ENCODE measurements around the gene LTBP1.

LTBP1 gene

GRCh38 chr2:33060405-33060804 lies 113.7 kb downstream of the LTBP1 start:
- TF ChIP-seq CTCF (conservative IDR thresholded peaks at IDR 0.05; ENCODE audit: low read depth, low read length): no peak
- Histone ChIP-seq H3K36me3 (ENCODE audit: insufficient read depth) (no peaks in the 10 kb centered on the region), H3K4me3 (IDR thresholded peaks at IDR 0.05; ENCODE audit: insufficient read depth, low read depth, low read length) (no peak overlapping the region), H2AFZ (ENCODE audit: low read depth) (no peak overlapping the region), H4K20me1 (ENCODE audit: insufficient read depth) (no peaks in the 10 kb centered on the region), H3K4me1 (ENCODE audit: low read depth, poor library complexity, severe bottlenecking) (peaks cover 39% of the 10 kb centered on the region), H3K4me2 (no peak overlapping the region), H3K9ac (no peak overlapping the region), H3K27ac (no peak overlapping the region), H3K27me3 (ENCODE audit: insufficient read depth, low read depth) (no peaks in the 10 kb centered on the region), H3K79me2 (ENCODE audit: insufficient read depth, low read depth) (no peaks in the 10 kb centered on the region)

DNA sequence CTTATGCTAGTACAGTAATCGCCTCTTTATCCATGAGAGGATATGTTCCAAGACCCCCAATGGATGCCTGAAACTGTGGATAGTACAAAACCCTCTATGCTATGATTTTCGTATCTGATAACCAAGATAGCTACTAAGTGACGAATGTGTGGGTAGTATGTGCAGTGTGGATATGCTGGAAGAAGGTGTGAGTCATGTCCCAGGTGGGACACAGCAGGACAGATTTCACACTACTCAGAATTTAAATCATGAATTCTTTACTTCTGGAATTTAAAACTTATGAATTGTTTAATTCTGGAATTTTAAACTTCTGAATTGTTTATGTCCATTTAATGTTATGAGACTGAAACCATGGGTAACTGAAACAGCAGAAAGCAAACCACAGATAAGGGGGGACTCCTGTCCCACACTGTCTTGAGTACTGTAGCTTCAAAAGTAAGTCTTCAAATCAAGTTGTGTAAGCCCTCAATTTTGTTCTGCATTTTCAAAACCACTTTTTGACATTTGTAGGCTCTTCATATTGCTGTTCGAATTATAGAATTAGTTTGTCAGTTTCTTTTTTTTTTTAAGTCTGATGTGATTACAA lies 116.0 kb downstream of the LTBP1 start:
- H3K27me3 ChIP-seq (ENCODE audit: insufficient read depth, low read depth): no peaks in the 10 kb centered on the region
- H3K4me3 ChIP-seq (IDR thresholded peaks at IDR 0.05; ENCODE audit: insufficient read depth, low read depth, low read length): no peak overlapping the region
- H3K27ac ChIP-seq: peak overlapping the region; percentile 24
- H4K20me1 ChIP-seq (ENCODE audit: insufficient read depth): no peaks in the 10 kb centered on the region
- H3K4me1 ChIP-seq (ENCODE audit: low read depth, poor library complexity, severe bottlenecking): peaks cover 39% of the 10 kb centered on the region
- H3K9ac ChIP-seq: peak overlapping the region; percentile 2; the same call in 1 of the 2 replicates
- H2AFZ ChIP-seq (ENCODE audit: low read depth): no peak overlapping the region
- H3K79me2 ChIP-seq (ENCODE audit: insufficient read depth, low read depth): no peaks in the 10 kb centered on the region
- no peaks in the 10 kb centered on the region for H3K36me3 ChIP-seq (ENCODE audit: insufficient read depth)
- no peak for TF ChIP-seq CTCF (conservative IDR thresholded peaks at IDR 0.05; ENCODE audit: low read depth, low read length)
- H3K4me2 ChIP-seq: peak overlapping the region; percentile 88

- Histone ChIP-seq H3K4me3 (IDR thresholded peaks at IDR 0.05; ENCODE audit: insufficient read depth, low read depth, low read length) (no peak overlapping the region), H3K27me3 (ENCODE audit: insufficient read depth, low read depth) (no peaks in the 10 kb centered on the region), H3K27ac (no peak overlapping the region), H3K79me2 (ENCODE audit: insufficient read depth, low read depth) (no peaks in the 10 kb centered on the region), H3K9ac (no peak overlapping the region), H3K4me1 (ENCODE audit: low read depth, poor library complexity, severe bottlenecking) (peaks cover 39% of the 10 kb centered on the region), H4K20me1 (ENCODE audit: insufficient read depth) (no peaks in the 10 kb centered on the region), H3K36me3 (ENCODE audit: insufficient read depth) (no peaks in the 10 kb centered on the region), H3K4me2 (no peak overlapping the region), H2AFZ (ENCODE audit: low read depth) (no peak overlapping the region)
- TF ChIP-seq CTCF (conservative IDR thresholded peaks at IDR 0.05; ENCODE audit: low read depth, low read length): no peak
Measured at GRCh38 chr2:33064349-33064801, 117.6 kb downstream of the LTBP1 start.

GRCh38 chr2:33067598-33067997 lies 120.8 kb downstream of the LTBP1 start:
- no peaks in the 10 kb centered on the region for H4K20me1 ChIP-seq (ENCODE audit: insufficient read depth)
- no peak overlapping the region for H2AFZ ChIP-seq (ENCODE audit: low read depth)
- H3K4me2 ChIP-seq: no peak overlapping the region
- no peaks in the 10 kb centered on the region for H3K79me2 ChIP-seq (ENCODE audit: insufficient read depth, low read depth)
- H3K4me1 ChIP-seq (ENCODE audit: low read depth, poor library complexity, severe bottlenecking): peaks cover 19% of the 10 kb centered on the region
- no peaks in the 10 kb centered on the region for H3K27me3 ChIP-seq (ENCODE audit: insufficient read depth, low read depth)
- no peak overlapping the region for H3K4me3 ChIP-seq (IDR thresholded peaks at IDR 0.05; ENCODE audit: insufficient read depth, low read depth, low read length)
- no peak for TF ChIP-seq CTCF (conservative IDR thresholded peaks at IDR 0.05; ENCODE audit: low read depth, low read length)
- H3K27ac ChIP-seq: no peak overlapping the region
- no peaks in the 10 kb centered on the region for H3K36me3 ChIP-seq (ENCODE audit: insufficient read depth)
- H3K9ac ChIP-seq: no peak overlapping the region

All from KMS-11 (cell line).